Globus pallidus (tissue), 1 donor: ENCODE data around the gene B4GALNT3.

ENCODE experiments used
- DNase-seq: peaks from one replicate; pipeline ENCODE4 v3.0.0-alpha.2; 2015; ENCODE audit warnings: low spot score

The B4GALNT3 gene

GRCh38 chr12:559906-560455 lies 100.2 kb downstream of the B4GALNT3 start:
- no peak for DNase-seq

- no peak for DNase-seq
These were observed 101.1 kb downstream of the B4GALNT3 start for GRCh38 chr12:560691-561390.

- DNase-seq, result no peak
These were observed 101.6 kb downstream of the B4GALNT3 start for GRCh38 chr12:561391-561705.

GRCh38 chr12:561908-562593 lies 102.3 kb downstream of the B4GALNT3 start:
- no peak for DNase-seq

- DNase-seq, result no peak
These were observed 102.9 kb downstream of the B4GALNT3 start for GRCh38 chr12:562634-563033.

GRCh38 chr12:563250-563781 lies 103.6 kb downstream of the B4GALNT3 start:
- DNase-seq, result no peak

- no peak for DNase-seq
These were observed 104.1 kb downstream of the B4GALNT3 start for GRCh38 chr12:563787-564298.

GRCh38 chr12:565161-565560 lies 105.4 kb downstream of the B4GALNT3 start:
- no peak for DNase-seq

- DNase-seq, result no peak
These were observed 105.9 kb downstream of the B4GALNT3 start for GRCh38 chr12:565589-566105.

GRCh38 chr12:568486-568885 lies 108.7 kb downstream of the B4GALNT3 start:
- DNase-seq, result no peak

- no peak for DNase-seq
These were observed 109.4 kb downstream of the B4GALNT3 start for GRCh38 chr12:569091-569676.

- peak; percentile 64 for DNase-seq
These were observed 110.2 kb downstream of the B4GALNT3 start for GRCh38 chr12:569803-570434.

- no peak for DNase-seq
These were observed 110.7 kb downstream of the B4GALNT3 start for GRCh38 chr12:570435-570920.

GRCh38 chr12:570921-571794 lies 111.4 kb downstream of the B4GALNT3 start:
- DNase-seq, result no peak

GRCh38 chr12:571795-572531 lies 112.2 kb downstream of the B4GALNT3 start:
- DNase-seq, result no peak

- DNase-seq, result no peak
These were observed 112.8 kb downstream of the B4GALNT3 start for GRCh38 chr12:572532-572899.

- DNase-seq, result no peak
These were observed 113.5 kb downstream of the B4GALNT3 start for GRCh38 chr12:573232-573631.

- DNase-seq, result no peak
These were observed 114.9 kb downstream of the B4GALNT3 start for GRCh38 chr12:574475-575128.

GRCh38 chr12:575129-575502 lies 115.4 kb downstream of the B4GALNT3 start:
- no peak for DNase-seq
